Activated B cell treated with CpG ODN at 0.5 μM for 24 hours (primary cell): ENCODE results near the gene TMEM244. TPM values are rescaled to one million over a fixed set of nuclear protein-coding genes. Genes with fewer than 3 reads are reported as not detected.

Experiments
- ATAC-seq: fragments of 200-7000 bp; cut with Tn5 transposase; one replicate; pipeline ENCODE4 v1.10.0; 2021; ENCODE audit warnings: low read depth, mild to moderate bottlenecking, moderate library complexity
- CTCF ChIA-PET: fragments of 350-600 bp; sonication (Branson Sonifier 250); formaldehyde crosslinking; loops from one replicate; lab custom pipeline; 2021; ENCODE audit warnings: antibody characterized with exemption; lab: Charles Lee
- POLR2A ChIA-PET: fragments of 350-600 bp; sonication (Branson Sonifier 250); formaldehyde crosslinking; loops from one replicate; lab custom pipeline; 2021; ENCODE audit warnings: antibody characterized with exemption; lab: Charles Lee
- DNase-seq: peaks from one replicate; pipeline ENCODE4 v3.0.0; 2022
- H3K27ac Mint-ChIP-seq: one replicate; pipeline ENCODE4 v1.8.0; 2020; ENCODE audit warnings: mixed read lengths
- H3K27me3 Mint-ChIP-seq: one replicate; pipeline ENCODE4 v1.8.0; 2021; ENCODE audit warnings: mixed read lengths
- H3K36me3 Mint-ChIP-seq: one replicate; pipeline ENCODE4 v1.8.0; 2021; ENCODE audit warnings: low read depth, mixed read lengths
- H3K4me1 Mint-ChIP-seq: one replicate; pipeline ENCODE4 v1.8.0; 2021; ENCODE audit warnings: mixed read lengths
- H3K4me3 Mint-ChIP-seq: one replicate; pipeline ENCODE4 v1.8.0; 2020; ENCODE audit warnings: mild to moderate bottlenecking, mixed read lengths
- H3K9me3 Mint-ChIP-seq: one replicate; pipeline ENCODE4 v1.8.0; 2020; ENCODE audit warnings: mixed read lengths
- intact Hi-C: fragments of 100-400 bp; cut with micrococcal nuclease; formaldehyde crosslinking; loops from one replicate; pipeline ENCODE4 v1.15.1; 2024
- total RNA-seq: library from RNA; stranded (reverse); gene quantifications from 2 replicates; pipeline ENCODE4 v1.2.3, GENCODE V29; 2022
- TF ChIP-seq, protein P1 (sequence below): fragments of 200-600 bp; IDR thresholded peaks from one replicate; pipeline ENCODE4 v1.8.0; 2022; ENCODE audit warnings: antibody characterized with exemption, mild to moderate bottlenecking

The TMEM244 gene
- total RNA-seq, 1 donor from 2014 or later: not detected

DNA sequence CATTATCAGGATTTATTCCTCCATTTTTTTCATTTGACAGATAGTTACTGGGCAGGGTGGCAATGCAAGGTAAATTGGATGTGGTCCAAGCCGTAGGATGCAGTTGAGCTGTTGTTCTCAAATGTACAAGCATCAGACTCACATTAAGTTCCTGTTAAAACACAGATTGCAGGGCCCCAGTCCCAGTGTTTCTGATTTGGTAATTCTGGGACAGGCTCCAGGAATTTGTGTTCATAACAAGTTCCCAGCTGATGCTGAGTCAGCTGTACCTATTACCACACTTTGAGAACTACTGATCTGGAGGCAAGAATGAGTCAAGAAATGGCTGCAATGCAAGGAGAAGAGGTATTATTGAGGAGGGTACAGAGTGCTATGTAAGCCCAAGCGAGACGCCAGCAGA lies 11.7 kb downstream of the TMEM244 start:
- TF ChIP-seq, protein P1, sequence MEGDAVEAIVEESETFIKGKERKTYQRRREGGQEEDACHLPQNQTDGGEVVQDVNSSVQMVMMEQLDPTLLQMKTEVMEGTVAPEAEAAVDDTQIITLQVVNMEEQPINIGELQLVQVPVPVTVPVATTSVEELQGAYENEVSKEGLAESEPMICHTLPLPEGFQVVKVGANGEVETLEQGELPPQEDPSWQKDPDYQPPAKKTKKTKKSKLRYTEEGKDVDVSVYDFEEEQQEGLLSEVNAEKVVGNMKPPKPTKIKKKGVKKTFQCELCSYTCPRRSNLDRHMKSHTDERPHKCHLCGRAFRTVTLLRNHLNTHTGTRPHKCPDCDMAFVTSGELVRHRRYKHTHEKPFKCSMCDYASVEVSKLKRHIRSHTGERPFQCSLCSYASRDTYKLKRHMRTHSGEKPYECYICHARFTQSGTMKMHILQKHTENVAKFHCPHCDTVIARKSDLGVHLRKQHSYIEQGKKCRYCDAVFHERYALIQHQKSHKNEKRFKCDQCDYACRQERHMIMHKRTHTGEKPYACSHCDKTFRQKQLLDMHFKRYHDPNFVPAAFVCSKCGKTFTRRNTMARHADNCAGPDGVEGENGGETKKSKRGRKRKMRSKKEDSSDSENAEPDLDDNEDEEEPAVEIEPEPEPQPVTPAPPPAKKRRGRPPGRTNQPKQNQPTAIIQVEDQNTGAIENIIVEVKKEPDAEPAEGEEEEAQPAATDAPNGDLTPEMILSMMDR: no peak

DNA sequence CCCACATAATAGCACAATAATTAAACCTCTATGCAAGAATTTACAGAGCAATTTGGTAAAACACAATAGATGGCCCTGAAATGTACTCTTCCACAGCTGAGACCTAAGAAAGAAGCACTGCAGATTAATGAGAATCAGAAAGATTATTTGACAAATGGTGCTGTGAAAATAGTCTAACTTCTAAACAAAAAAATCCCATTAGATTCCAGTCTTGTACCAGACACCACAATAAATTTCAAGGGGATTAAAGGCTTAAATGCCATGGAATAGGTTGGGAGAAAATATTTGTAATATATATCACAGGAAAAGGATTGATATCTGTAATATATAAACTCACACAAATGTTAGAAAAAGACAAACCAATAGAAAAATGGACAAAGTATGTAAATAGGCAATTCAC lies 14.4 kb downstream of the TMEM244 start:
- Mint-ChIP-seq H3K27me3 (no peaks in the 10 kb centered on the region), H3K27ac (no peak overlapping the region), H3K4me1 (no peaks in the 10 kb centered on the region), H3K36me3 (no peaks in the 10 kb centered on the region), H3K9me3 (no peaks in the 10 kb centered on the region), H3K4me3 (no peak overlapping the region)
- ChIA-PET CTCF (no interaction called here), POLR2A (no interaction called here)
- ATAC-seq (no peak), DNase-seq (no peak)
- intact Hi-C loops: no loop called here
- TF ChIP-seq, protein P1: no peak

More for the DNA sequence above, 11.7 kb downstream of the TMEM244 start:
- ChIA-PET POLR2A (no interaction called here), CTCF (no interaction called here)
- intact Hi-C loops: no loop called here
- Mint-ChIP-seq H3K4me3 (no peak overlapping the region), H3K36me3 (no peaks in the 10 kb centered on the region), H3K4me1 (no peaks in the 10 kb centered on the region), H3K27ac (no peak overlapping the region), H3K27me3 (peaks cover 3% of the 10 kb centered on the region), H3K9me3 (no peaks in the 10 kb centered on the region)
- ATAC-seq (no peak), DNase-seq (no peak)

DNA sequence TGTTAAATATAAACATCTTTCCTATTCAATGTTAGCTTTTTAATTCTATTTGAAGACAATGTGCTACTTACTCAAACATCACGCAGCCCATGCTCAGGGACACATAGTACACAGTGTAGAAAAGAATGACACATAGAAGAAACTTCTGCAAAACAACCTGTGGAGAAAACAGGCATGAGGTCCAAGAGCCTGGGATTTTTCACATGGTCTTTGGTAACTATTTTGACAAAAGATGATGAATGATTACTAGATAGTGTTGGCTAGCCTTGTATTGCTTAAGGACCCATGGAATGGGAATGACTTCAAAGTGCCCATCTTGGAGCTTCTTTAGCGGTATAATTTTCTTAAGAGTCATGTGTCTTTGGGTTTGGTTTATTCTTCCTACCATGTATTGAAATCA lies 15.4 kb downstream of the TMEM244 start:
- ChIA-PET CTCF (no interaction called here), POLR2A (no interaction called here)
- H3K4me3 Mint-ChIP-seq: no peak overlapping the region
- H3K4me1 Mint-ChIP-seq: no peaks in the 10 kb centered on the region
- no peak overlapping the region for H3K27ac Mint-ChIP-seq
- ATAC-seq: no peak
- intact Hi-C loops: no loop called here
- peaks cover under 1% of the 10 kb centered on the region for H3K27me3 Mint-ChIP-seq
- TF ChIP-seq, protein P1: no peak
- no peaks in the 10 kb centered on the region for H3K9me3 Mint-ChIP-seq
- no peak for DNase-seq
- H3K36me3 Mint-ChIP-seq: no peaks in the 10 kb centered on the region

DNA sequence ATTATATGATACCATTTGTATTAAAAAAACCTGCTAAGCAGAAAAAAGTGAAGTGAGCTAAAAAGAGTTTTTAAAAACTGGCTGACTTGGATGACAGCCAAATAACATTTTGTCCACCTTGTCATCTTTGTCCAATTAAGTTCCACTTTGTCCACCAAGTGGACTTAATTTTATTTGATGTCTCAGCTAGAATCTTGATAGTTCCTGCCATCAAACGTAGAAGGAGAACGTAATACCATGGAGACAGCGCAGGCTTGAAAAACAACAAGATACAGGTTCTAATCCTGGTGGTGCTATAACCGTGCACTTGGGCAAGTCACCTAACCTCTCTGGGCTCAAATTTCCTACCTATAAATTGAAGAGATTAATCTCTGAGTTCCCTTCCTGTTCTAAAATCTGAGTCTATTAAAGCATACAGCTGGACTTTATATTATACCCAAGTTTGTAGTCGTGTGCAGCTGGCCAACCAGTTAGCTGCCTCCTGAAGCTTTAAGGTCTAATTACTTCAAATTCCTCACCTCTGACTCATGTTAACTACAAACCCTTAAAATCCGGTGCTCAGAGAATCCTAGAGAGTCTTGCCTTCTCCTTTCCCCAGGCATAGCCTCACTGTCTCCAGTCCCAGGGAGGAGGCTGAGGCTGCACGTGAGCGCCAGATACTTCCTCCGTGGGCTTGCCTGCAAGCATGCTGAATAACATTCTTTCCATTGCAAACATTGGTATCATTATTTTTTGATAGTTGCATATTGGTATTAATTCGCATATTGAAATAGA lies 16.8 kb downstream of the TMEM244 start:
- ChIA-PET POLR2A (no interaction called here), CTCF (no interaction called here)
- Mint-ChIP-seq H3K4me3 (no peak overlapping the region), H3K27me3 (peaks cover 2% of the 10 kb centered on the region), H3K36me3 (no peaks in the 10 kb centered on the region), H3K27ac (no peak overlapping the region), H3K9me3 (no peaks in the 10 kb centered on the region), H3K4me1 (no peaks in the 10 kb centered on the region)
- no peak for ATAC-seq
- no peak for DNase-seq
- intact Hi-C loops: no loop called here
- TF ChIP-seq, protein P1: no peak

DNA sequence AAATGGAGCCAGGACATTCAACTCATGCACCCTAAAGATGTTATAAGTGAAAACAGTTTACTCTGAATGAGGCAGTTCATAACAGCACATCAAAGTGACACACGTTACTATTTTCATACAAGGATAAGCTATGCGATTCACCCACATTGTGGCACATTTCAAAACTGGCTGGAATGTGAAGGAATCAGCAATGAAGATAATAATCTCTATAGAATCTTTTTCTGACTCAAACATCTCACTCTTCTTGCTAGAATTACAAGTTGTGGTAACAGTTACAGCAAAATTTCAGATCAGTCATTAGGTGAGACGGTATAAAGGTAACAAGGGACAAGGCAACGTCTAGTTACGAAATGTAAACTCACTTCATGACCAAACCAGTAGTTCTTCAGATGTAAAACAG lies 17.5 kb downstream of the TMEM244 start:
- Mint-ChIP-seq H3K27me3 (peaks cover 2% of the 10 kb centered on the region), H3K4me3 (no peak overlapping the region), H3K27ac (no peak overlapping the region), H3K4me1 (no peaks in the 10 kb centered on the region), H3K9me3 (no peaks in the 10 kb centered on the region), H3K36me3 (no peaks in the 10 kb centered on the region)
- ATAC-seq (no peak), DNase-seq (no peak)
- intact Hi-C loops: no loop called here
- POLR2A ChIA-PET: no interaction called here
- CTCF ChIA-PET: no interaction called here
- TF ChIP-seq, protein P1: no peak
